ENCODE data around the gene LSM10.

- TF ChIP-seq CTCF (conservative IDR thresholded peaks at IDR 0.05 in 1 of 2, IDR thresholded peaks at IDR 0.05 in 1 of 2; ENCODE audit: low read depth in 1 of 2, low read length in 2 of 2) (no peak), EZH2 (IDR thresholded peaks at IDR 0.05; ENCODE audit: low read length, missing control alignments) (no peak)
These were observed 4.9 kb downstream of the LSM10 start for GRCh38 chr1:36392836-36393235.
